GM12878 (cell line): ENCODE measurements around the gene NEO1. TPM values are rescaled to one million over a fixed set of nuclear protein-coding genes. Genes with fewer than 3 reads are reported as not detected.

ENCODE experiments used
- ATAC-seq: fragments of 200-7000 bp; cut with Tn5 transposase; 3 replicates; pipeline ENCODE4 v1.9.1; 2020; ENCODE audit warnings: mild to moderate bottlenecking, moderate library complexity
- BruUV-seq: library from RNA; stranded (reverse); fragments of 400-500 nt; replicated peaks from 2 replicates; lab custom pipeline; 2021; lab: Mats Ljungman, UMichigan
- CTCF ChIA-PET: fragments of 300-600 bp; sonication (Branson Sonifier 250); formaldehyde crosslinking; extraction: SDS; loops from one replicate; lab custom pipeline; 2021; ENCODE audit warnings: inconsistent platforms; lab: Yijun Ruan, JAX
- POLR2A ChIA-PET: fragments of 350-600 bp; formaldehyde crosslinking; extraction: SDS; loops from one replicate; lab custom pipeline; 2021; ENCODE audit warnings: inconsistent platforms; lab: Charles Lee
- RAD21 ChIA-PET: fragments of 300-600 bp; sonication (Branson Sonifier 250); formaldehyde crosslinking; loops from one replicate; lab custom pipeline; 2023; ENCODE audit warnings: antibody characterized with exemption; ENCODE audit not compliant: unreplicated experiment; lab: Charles Lee
- SMC1A ChIA-PET: fragments of 300-600 bp; sonication (Branson Sonifier 250); formaldehyde crosslinking; loops from one replicate; lab custom pipeline; 2023; ENCODE audit not compliant: unreplicated experiment, uncharacterized antibody; lab: Charles Lee
- DNase-seq: peaks from one replicate; pipeline ENCODE4 v3.0.0-alpha.2; 2011; ENCODE audit warnings: low read depth, low spot score
- FAIRE-seq: peaks from 3 replicates; lab custom pipeline; 2011; peaks lifted over from hg19 to GRCh38; lab: Jason Lieb, UNC
- H2AFZ ChIP-seq: 2 replicates; pipeline ENCODE4 v1.6.0; 2011; ENCODE audit warnings: low read depth, low read length, control low read depth; ENCODE audit not compliant: control insufficient read depth
- H3K27ac ChIP-seq: 2 replicates; pipeline ENCODE4 v1.5.1; 2011; ENCODE audit warnings: control low read depth; ENCODE audit not compliant: control insufficient read depth, insufficient read depth
- H3K27me3 ChIP-seq, 2 experiments: replicated peaks in 1 of 2; 2 replicates each; pipeline versions ENCODE4 v1.6.0 to v1.6.1; 2011; ENCODE audit warnings: low read length in 1 of 2; ENCODE audit not compliant: control insufficient read depth in 2 of 2, insufficient read depth in 2 of 2
- H3K36me3 ChIP-seq, 2 experiments: 2 replicates each; pipeline ENCODE4 v1.5.1; 2011; ENCODE audit warnings: low read length in 1 of 2; ENCODE audit not compliant: control insufficient read depth in 2 of 2, insufficient read depth in 2 of 2
- H3K4me1 ChIP-seq: 2 replicates; pipeline ENCODE4 v1.6.1; 2011; ENCODE audit warnings: mild to moderate bottlenecking, low read length, moderate library complexity, mixed read lengths; ENCODE audit not compliant: control insufficient read depth, insufficient read depth
- H3K4me2 ChIP-seq: 2 replicates; pipeline ENCODE4 v1.6.0; 2011; ENCODE audit warnings: control low read depth; ENCODE audit not compliant: control insufficient read depth, insufficient read depth
- H3K4me3 ChIP-seq: fragments of 200-600 bp; sonication (generic); 2 replicates; pipeline ENCODE4 v1.5.1; 2016
- H3K79me2 ChIP-seq: 2 replicates; pipeline ENCODE4 v1.6.0; 2011; ENCODE audit warnings: low read length; ENCODE audit not compliant: control insufficient read depth, insufficient read depth
- H3K9ac ChIP-seq: 2 replicates; pipeline ENCODE4 v1.8.0; 2011; ENCODE audit warnings: low read length, control low read depth, mixed read lengths; ENCODE audit not compliant: control insufficient read depth, insufficient read depth
- H3K9me3 ChIP-seq: replicated peaks from 3 replicates; pipeline ENCODE4 v1.5.1; 2011; ENCODE audit warnings: mild to moderate bottlenecking, low read length; ENCODE audit not compliant: control insufficient read depth, insufficient read depth
- H4K20me1 ChIP-seq: 2 replicates; pipeline ENCODE4 v1.6.0; 2011; ENCODE audit not compliant: control insufficient read depth, insufficient read depth
- BCL3 ChIP-seq: IDR thresholded peaks from 2 replicates; pipeline ENCODE4 v1.6.1; 2011; ENCODE audit warnings: borderline replicate concordance, low read depth, mild to moderate bottlenecking, moderate library complexity, low read length; ENCODE audit not compliant: insufficient read depth, poor library complexity, severe bottlenecking
- ESRRA ChIP-seq: IDR thresholded peaks from 2 replicates; pipeline ENCODE4 v1.6.1; 2012; ENCODE audit warnings: mild to moderate bottlenecking, low read length, improper control_type of control experiment
- EZH2 ChIP-seq: IDR thresholded peaks from 2 replicates; pipeline ENCODE4 v1.6.1; 2012; ENCODE audit warnings: low read depth, mild to moderate bottlenecking, control low read depth, inconsistent platforms, low read length, borderline replicate concordance; ENCODE audit not compliant: control insufficient read depth
- MEF2B ChIP-seq: fragments of 450-650 bp; IDR thresholded peaks from 2 replicates; pipeline ENCODE4 v1.6.1; 2018; ENCODE audit warnings: mild to moderate bottlenecking, moderate library complexity; ENCODE audit not compliant: partially characterized antibody, poor library complexity, severe bottlenecking
- PBX3 ChIP-seq: IDR thresholded peaks from 2 replicates; pipeline ENCODE4 v1.6.1; 2011; ENCODE audit warnings: mild to moderate bottlenecking, low read depth, low read length, moderate library complexity; ENCODE audit not compliant: insufficient replicate concordance
- TARDBP ChIP-seq: IDR thresholded peaks from 2 replicates; pipeline ENCODE4 v1.6.1; 2016; ENCODE audit warnings: borderline replicate concordance
- YY1 ChIP-seq: IDR thresholded peaks from 2 replicates; pipeline ENCODE4 v1.6.1; 2011; ENCODE audit warnings: low read depth, mild to moderate bottlenecking, low read length
- WGBS: methylation state at CpG from one replicate; pipeline ENCODE4 v1.1.6; 2016; ENCODE audit warnings: low lambda C conversion rate; ENCODE audit not compliant: insufficient replicate concordance, insufficient coverage; ENCODE audit errors: missing lambda C conversion rate; 5-methylcytosine and 5-hydroxymethylcytosine counted together
- in situ Hi-C: fragments of 300-500 bp; cut with MboI; formaldehyde crosslinking; loops from 9 replicates; pipeline ENCODE4 v1.14.3; 2018; ENCODE audit warnings: mixed read lengths
- intact Hi-C: fragments of 100-400 bp; cut with micrococcal nuclease; formaldehyde crosslinking; loops from one replicate; pipeline ENCODE4 v1.14.2; 2022; ENCODE audit not compliant: unreplicated experiment
- polyA plus RNA-seq, 11 experiments: library from polyadenylated mRNA; depleted of rRNA in 4 of 11; unstranded in 6 of 11; stranded (reverse) in 5 of 11; fragments of >200 nt; fragmentation: Nextera tagmentation in 4 of 11; fragmentation: Illumina TruSeq in 1 of 11; extraction: Ambion mirVana in 4 of 11; extraction: Trizol in 1 of 11; gene quantifications; 1 replicate in 1 of 11; 2 replicates in 10 of 11; pipeline versions ENCODE4 v1.2.1 to v1.2.3, GENCODE V29; 2011 to 2016; ENCODE audit warnings: inconsistent platforms in 2 of 11, missing spikeins in 2 of 11, low read depth in 1 of 11
- total RNA-seq, 4 experiments: library from RNA; depleted of rRNA in 3 of 4; stranded (reverse); fragments of >200 nt in 3 of 4; fragmentation: Illumina TruSeq in 1 of 4; extraction: Trizol in 1 of 4; gene quantifications; 2 replicates each; pipeline versions ENCODE4 v1.2.1 to v1.2.3, GENCODE V29; 2013 to 2021
- TF ChIP-seq, protein P1 (sequence below): IDR thresholded peaks from 2 replicates; pipeline ENCODE4 v1.6.1; 2012; ENCODE audit warnings: low read depth, low read length, improper control_type of control experiment
- TF ChIP-seq, protein P2 (sequence below): fragments of 450-650 bp; formaldehyde crosslinking; IDR thresholded peaks from 2 replicates; pipeline ENCODE4 v1.4.0; 2020; ENCODE audit warnings: mild to moderate bottlenecking, moderate library complexity

The NEO1 gene
- total and polyA plus RNA-seq, 10 of the 15 experiments (the other 5 are each of a cell fraction or from before 2014, with no cell fraction given) = 0.03 to 2.0 (median 0.32) TPM

DNA sequence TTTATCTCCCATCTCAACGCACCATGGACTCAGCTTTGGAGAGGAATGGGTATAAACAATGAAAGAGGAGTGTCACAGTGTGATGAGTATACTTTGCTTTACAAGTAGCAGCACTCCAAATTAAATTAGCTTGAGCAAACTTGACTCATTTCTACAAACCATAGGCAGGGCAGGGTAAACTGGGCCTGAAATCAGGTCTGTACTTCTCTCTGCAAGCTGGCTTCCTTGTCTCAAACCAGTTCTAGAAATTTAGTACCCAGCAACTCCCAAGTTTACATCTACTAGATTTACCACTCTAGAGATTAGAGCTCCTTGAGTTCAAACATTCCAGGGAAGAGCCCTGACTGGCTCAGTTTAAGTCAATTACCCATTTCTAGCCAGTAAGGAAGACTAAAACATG is 37.4 kb upstream of the NEO1 start:
- Histone ChIP-seq H3K4me3 (no peak overlapping the region), H3K27ac (no peak overlapping the region), H4K20me1 (no peaks in the 10 kb centered on the region), H3K36me3 (no peaks in the 10 kb centered on the region)
- POLR2A ChIA-PET = no interaction called here
- TF ChIP-seq, protein P1, sequence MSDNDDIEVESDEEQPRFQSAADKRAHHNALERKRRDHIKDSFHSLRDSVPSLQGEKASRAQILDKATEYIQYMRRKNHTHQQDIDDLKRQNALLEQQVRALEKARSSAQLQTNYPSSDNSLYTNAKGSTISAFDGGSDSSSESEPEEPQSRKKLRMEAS = no peak
- TF ChIP-seq BCL3 (peak; percentile 31), YY1 (no peak), EZH2 (no peak), PBX3 (no peak), MEF2B (no peak), ESRRA (no peak), TARDBP (no peak)
- TF ChIP-seq, protein P2, sequence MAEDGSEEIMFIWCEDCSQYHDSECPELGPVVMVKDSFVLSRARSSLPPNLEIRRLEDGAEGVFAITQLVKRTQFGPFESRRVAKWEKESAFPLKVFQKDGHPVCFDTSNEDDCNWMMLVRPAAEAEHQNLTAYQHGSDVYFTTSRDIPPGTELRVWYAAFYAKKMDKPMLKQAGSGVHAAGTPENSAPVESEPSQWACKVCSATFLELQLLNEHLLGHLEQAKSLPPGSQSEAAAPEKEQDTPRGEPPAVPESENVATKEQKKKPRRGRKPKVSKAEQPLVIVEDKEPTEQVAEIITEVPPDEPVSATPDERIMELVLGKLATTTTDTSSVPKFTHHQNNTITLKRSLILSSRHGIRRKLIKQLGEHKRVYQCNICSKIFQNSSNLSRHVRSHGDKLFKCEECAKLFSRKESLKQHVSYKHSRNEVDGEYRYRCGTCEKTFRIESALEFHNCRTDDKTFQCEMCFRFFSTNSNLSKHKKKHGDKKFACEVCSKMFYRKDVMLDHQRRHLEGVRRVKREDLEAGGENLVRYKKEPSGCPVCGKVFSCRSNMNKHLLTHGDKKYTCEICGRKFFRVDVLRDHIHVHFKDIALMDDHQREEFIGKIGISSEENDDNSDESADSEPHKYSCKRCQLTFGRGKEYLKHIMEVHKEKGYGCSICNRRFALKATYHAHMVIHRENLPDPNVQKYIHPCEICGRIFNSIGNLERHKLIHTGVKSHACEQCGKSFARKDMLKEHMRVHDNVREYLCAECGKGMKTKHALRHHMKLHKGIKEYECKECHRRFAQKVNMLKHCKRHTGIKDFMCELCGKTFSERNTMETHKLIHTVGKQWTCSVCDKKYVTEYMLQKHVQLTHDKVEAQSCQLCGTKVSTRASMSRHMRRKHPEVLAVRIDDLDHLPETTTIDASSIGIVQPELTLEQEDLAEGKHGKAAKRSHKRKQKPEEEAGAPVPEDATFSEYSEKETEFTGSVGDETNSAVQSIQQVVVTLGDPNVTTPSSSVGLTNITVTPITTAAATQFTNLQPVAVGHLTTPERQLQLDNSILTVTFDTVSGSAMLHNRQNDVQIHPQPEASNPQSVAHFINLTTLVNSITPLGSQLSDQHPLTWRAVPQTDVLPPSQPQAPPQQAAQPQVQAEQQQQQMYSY = no peak
- TF ChIP-seq, all 136 proteins: peak for 1
- FAIRE-seq (no peak), DNase-seq (no peak), ATAC-seq (no peak)
- ChIA-PET RAD21 (no interaction called here), SMC1A (no interaction called here), CTCF (no interaction called here)
- in situ Hi-C loops (no loop called here), intact Hi-C loops (no loop called here)
- H3K4me2 ChIP-seq = no peak overlapping the region
- H3K9me3 ChIP-seq = no peaks in the 10 kb centered on the region
- no peak overlapping the region for H3K9ac ChIP-seq
- H2AFZ ChIP-seq = no peak overlapping the region
- H3K27me3 ChIP-seq = peaks cover 0 to 4% of the 10 kb centered on the region in 2 experiments; a peak in 1 of 4 replicates
- WGBS = 73% methylated on average over 1 of the region's 1 CpG
- BruUV-seq = no TSS peak
- no peaks in the 10 kb centered on the region for H3K79me2 ChIP-seq
- no peaks in the 10 kb centered on the region for H3K4me1 ChIP-seq
